Measurements from ENCODE around the gene RNF43. TPM values are rescaled to one million over a fixed set of nuclear protein-coding genes. Genes with fewer than 3 reads are reported as not detected.

Gene RNF43
- total and polyA plus RNA-seq, 2 of the 13 experiments (the other 11 are each of a cell fraction or from before 2014, with no cell fraction given): 31.0 to 53.4 TPM

GRCh38 chr17:58415371-58416055 lies 1.8 kb downstream of the RNF43 start (continued):
- TF ChIP-seq ZNF576 (CRISPR knock-in tag; IDR thresholded peaks at IDR 0.05) (no peak), ZNF75D (CRISPR knock-in tag; IDR thresholded peaks at IDR 0.05; ENCODE audit: borderline replicate concordance) (no peak), ZHX2 (IDR thresholded peaks at IDR 0.05; ENCODE audit: low read depth) (no peak), ZHX2 (CRISPR knock-in tag; IDR thresholded peaks at IDR 0.05; ENCODE audit: borderline replicate concordance) (0 out of 2 replicates have a peak, but pooled peaks have one; percentile 7), ZNF770 (CRISPR knock-in tag; IDR thresholded peaks at IDR 0.05) (no peak), PAF1 (CRISPR knock-in tag; IDR thresholded peaks at IDR 0.05) (no peak), MIER2 (CRISPR knock-in tag; IDR thresholded peaks at IDR 0.05) (no peak), ZNF556 (CRISPR knock-in tag; IDR thresholded peaks at IDR 0.05; ENCODE audit: borderline replicate concordance) (no peak), FUBP1 (CRISPR knock-in tag; IDR thresholded peaks at IDR 0.05; ENCODE audit: borderline replicate concordance) (no peak), E2F2 (CRISPR knock-in tag; IDR thresholded peaks at IDR 0.05; ENCODE audit: borderline replicate concordance) (no peak), SALL2 (CRISPR knock-in tag; IDR thresholded peaks at IDR 0.05) (peak; percentile 51; the same call in 1 of the 2 replicates)
